Measurements from ENCODE around the gene SYNJ1. TPM values are rescaled to one million over a fixed set of nuclear protein-coding genes. Genes with fewer than 3 reads are reported as not detected.
"Not testable (repeated sequence)": the region's sequence is repeated elsewhere in the genome, so short reads cannot be mapped to it uniquely, and the experiment has no call there.

SYNJ1 gene
- total and polyA plus RNA-seq, 9 of the 15 experiments (the other 6 are each of a cell fraction or from before 2014, with no cell fraction given), result 2.4 to 10.6 (median 5.6) TPM

DNA sequence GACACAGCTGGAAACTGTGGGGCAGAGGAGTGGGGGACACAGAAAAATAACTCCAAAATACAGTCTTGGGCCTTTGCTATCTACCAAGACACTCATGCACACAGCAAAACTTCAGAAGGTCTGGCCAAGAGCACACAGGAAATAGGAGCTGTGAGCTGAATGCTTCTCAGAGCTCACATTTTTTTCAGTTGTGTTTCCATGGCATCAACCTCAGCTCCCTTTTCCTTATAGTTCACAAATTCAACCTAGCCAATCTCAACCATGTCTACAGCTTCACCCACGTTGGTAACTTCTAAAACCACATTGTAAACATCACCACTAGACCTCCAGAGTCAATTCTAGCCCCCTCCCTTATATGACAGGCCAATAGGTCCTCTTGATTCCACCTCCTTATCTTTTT lies 19.6 kb upstream of the SYNJ1 start (continued):
- TF ChIP-seq MTF1 (CRISPR knock-in tag; IDR thresholded peaks at IDR 0.05; ENCODE audit: borderline replicate concordance), result no peak
- TF ChIP-seq ZNF384 (IDR thresholded peaks at IDR 0.05; ENCODE audit: low read depth, low read length), result no peak
- no peak for TF ChIP-seq MEF2D (tag; conservative IDR thresholded peaks at IDR 0.05; ENCODE audit: low read depth)
- TF ChIP-seq SRF (CRISPR knock-in tag; IDR thresholded peaks at IDR 0.05), result no peak

DNA sequence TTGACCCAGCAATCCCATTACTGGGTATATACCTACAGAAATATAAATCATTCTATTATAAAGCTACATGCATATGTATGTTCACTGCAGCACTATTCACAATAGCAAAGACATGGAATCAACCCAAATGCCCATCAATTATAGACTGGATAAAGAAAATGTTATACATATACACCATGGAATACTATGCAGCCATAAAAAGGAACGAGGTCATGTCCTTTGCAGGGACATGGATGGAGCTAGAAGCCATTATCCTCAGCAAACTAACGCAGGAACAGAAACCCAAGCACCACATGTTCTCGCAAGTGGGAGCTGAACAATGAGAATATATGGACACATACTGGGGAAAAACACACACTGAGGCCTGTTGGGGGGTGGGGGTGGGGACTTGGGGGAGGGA lies 18.9 kb upstream of the SYNJ1 start:
- H4K20me1 ChIP-seq (replicated peaks; ENCODE audit: control insufficient read depth, insufficient read depth, low read length); in situ Hi-C loops (cut with MboI); ATAC-seq; H3K27me3 ChIP-seq (ENCODE audit: control insufficient read depth in 2 of 2, insufficient read depth in 2 of 2, low read length in 2 of 2); H3K9me1 ChIP-seq (ENCODE audit: control insufficient read depth, insufficient read depth, low read length); H3K4me3 ChIP-seq; DNase-seq (ENCODE audit: extremely low read depth in 1 of 4, low spot score in 3 of 4); CTCF ChIA-PET (ENCODE audit: low intra/inter-chr PET ratio); H3K79me2 ChIP-seq (ENCODE audit: control insufficient read depth, insufficient read depth, low read length); H2AFZ ChIP-seq (ENCODE audit: low read depth, low read length); H3K4me2 ChIP-seq (ENCODE audit: insufficient read depth, low read length); H3K4me1 ChIP-seq (replicated peaks in 1 of 2; ENCODE audit: control insufficient read depth in 2 of 2, insufficient read depth in 2 of 2, low read length in 2 of 2); H3K9ac ChIP-seq (ENCODE audit: insufficient read depth in 1 of 2, low read depth in 2 of 2, low read length in 2 of 2); BruUV-seq (replicated peaks); intact Hi-C loops (cut with micrococcal nuclease); H3K9me3 ChIP-seq (replicated peaks; ENCODE audit: control insufficient read depth, insufficient read depth, low read depth, low read length); FAIRE-seq; H3K27ac ChIP-seq (ENCODE audit: extremely low read depth, low read depth, low read length): not testable (repeated sequence)
- TF ChIP-seq ZNF146 (CRISPR knock-in tag; IDR thresholded peaks at IDR 0.05; ENCODE audit: unreplicated experiment), result peak; percentile 87
- WGBS (ENCODE audit: insufficient coverage, low coverage, missing lambda C conversion rate), result 97% methylated on average over 3 of the region's 3 CpGs
- POLR2A ChIA-PET, result interaction anchor here (0.9 to 3.3 kb wide), 3 partner anchors 11 to 24 kb away, joined by 3 to 11 read pairs (median 5); partner anchors contain the start of genes PAXBP1 and SYNJ1
- peaks cover 100% of the 10 kb centered on the region for H3K36me3 ChIP-seq (ENCODE audit: control insufficient read depth, insufficient read depth, low read length)

Data from K562 (cell line).